ENCODE measurements around the gene PFKP.

Gene PFKP

GRCh38 chr10:3143791-3144434 is 76.6 kb downstream of the PFKP start:
- TF ChIP-seq, protein P1, sequence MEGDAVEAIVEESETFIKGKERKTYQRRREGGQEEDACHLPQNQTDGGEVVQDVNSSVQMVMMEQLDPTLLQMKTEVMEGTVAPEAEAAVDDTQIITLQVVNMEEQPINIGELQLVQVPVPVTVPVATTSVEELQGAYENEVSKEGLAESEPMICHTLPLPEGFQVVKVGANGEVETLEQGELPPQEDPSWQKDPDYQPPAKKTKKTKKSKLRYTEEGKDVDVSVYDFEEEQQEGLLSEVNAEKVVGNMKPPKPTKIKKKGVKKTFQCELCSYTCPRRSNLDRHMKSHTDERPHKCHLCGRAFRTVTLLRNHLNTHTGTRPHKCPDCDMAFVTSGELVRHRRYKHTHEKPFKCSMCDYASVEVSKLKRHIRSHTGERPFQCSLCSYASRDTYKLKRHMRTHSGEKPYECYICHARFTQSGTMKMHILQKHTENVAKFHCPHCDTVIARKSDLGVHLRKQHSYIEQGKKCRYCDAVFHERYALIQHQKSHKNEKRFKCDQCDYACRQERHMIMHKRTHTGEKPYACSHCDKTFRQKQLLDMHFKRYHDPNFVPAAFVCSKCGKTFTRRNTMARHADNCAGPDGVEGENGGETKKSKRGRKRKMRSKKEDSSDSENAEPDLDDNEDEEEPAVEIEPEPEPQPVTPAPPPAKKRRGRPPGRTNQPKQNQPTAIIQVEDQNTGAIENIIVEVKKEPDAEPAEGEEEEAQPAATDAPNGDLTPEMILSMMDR (IDR thresholded peaks at IDR 0.05; ENCODE audit: control insufficient read depth, insufficient read depth, low read depth, low read length, missing control alignments) = no peak
- no peak overlapping the region for H3K4me3 ChIP-seq (ENCODE audit: control insufficient read depth, low read depth, low read length)
- no peak for DNase-seq (ENCODE audit: low read depth)

DNA sequence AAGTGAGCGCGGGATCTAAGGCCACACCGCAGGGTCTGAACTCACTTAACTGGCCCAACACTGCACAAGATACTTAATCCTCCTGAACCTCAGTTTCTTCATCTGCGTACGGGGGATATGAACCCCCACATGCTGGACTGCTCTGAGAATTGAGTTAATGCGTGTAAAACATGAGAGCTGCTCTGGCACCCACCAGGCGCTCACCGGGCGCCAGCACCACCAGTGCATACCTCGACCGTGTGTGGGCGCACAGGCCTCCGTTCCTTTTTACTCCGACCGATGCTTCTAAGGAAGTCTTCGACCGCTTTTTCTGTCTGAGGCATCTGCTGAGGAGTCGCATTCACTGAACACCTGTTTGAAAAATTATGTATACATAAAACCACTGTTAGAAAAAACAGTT is 78.0 kb downstream of the PFKP start:
- DNase-seq (ENCODE audit: low read depth) = no peak
- TF ChIP-seq, protein P1 (IDR thresholded peaks at IDR 0.05; ENCODE audit: control insufficient read depth, insufficient read depth, low read depth, low read length, missing control alignments) = no peak
- no peak overlapping the region for H3K4me3 ChIP-seq (ENCODE audit: control insufficient read depth, low read depth, low read length)

GRCh38 chr10:3146289-3146688 is 78.9 kb downstream of the PFKP start:
- no peak for DNase-seq (ENCODE audit: low read depth)
- TF ChIP-seq, protein P1 (IDR thresholded peaks at IDR 0.05; ENCODE audit: control insufficient read depth, insufficient read depth, low read depth, low read length, missing control alignments) = no peak
- H3K4me3 ChIP-seq (ENCODE audit: control insufficient read depth, low read depth, low read length) = no peak overlapping the region

DNA sequence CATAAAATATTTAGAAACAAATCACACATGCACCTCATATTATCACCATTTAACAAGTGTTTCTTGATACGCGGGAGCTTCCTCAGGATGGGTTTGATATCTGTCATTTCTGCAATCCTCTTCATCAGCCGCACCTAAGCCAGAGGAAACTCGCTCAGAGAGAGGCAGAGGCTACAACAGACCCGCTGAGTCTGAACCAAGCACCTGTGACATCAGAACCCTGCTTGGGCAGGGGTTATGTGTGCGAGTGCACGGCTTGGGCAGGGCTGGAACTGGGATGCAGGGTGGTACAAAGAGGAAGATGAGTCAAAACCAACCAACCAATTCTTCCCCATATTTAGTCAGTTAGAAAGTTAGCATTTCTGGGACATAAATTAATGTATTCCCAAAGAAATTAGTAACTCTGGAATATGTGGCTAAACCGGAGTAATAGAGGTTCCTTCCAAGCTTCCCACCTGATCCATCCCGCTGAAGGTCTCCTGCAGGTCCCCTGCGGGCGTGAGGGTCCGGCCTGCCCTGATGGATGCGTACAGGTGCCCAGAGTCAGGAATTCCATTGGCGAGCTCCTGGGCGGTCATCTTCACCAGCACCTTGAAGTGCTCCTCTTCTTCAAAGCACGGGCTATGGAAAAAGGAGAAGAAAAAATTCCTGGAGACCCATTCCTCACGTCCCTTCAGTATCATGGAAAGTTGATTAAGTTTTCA is 79.9 kb downstream of the PFKP start:
- TF ChIP-seq, protein P1 (IDR thresholded peaks at IDR 0.05; ENCODE audit: control insufficient read depth, insufficient read depth, low read depth, low read length, missing control alignments) = no peak
- H3K4me3 ChIP-seq (ENCODE audit: control insufficient read depth, low read depth, low read length) = no peak overlapping the region
- DNase-seq (ENCODE audit: low read depth) = no peak

DNA sequence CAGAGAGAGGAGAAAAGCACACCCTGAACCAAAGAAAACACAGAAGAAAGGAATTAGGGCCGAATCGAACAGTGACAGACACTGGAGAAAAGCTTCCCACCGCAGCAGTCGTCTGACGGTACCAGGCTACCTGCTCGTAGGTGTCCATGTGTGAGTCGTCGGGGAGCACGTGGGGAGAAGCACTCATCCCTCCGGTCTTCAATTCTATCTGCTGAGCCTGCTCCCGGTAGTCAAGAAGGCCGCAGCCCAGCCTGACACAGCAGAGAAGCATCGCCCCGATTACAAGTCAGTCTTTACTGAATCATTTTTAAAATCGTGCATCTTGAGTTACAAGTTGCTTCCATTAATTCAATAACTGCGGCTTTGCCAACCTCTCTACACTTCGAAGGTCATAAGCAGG is 80.7 kb downstream of the PFKP start:
- TF ChIP-seq, protein P1 (IDR thresholded peaks at IDR 0.05; ENCODE audit: control insufficient read depth, insufficient read depth, low read depth, low read length, missing control alignments) = no peak

GRCh38 chr10:3148994-3149393 is 81.6 kb downstream of the PFKP start:
- TF ChIP-seq, protein P1 (IDR thresholded peaks at IDR 0.05; ENCODE audit: control insufficient read depth, insufficient read depth, low read depth, low read length, missing control alignments) = no peak
- DNase-seq (ENCODE audit: low read depth) = no peak
- no peak overlapping the region for H3K4me3 ChIP-seq (ENCODE audit: control insufficient read depth, low read depth, low read length)

More for the DNA sequence above, 80.7 kb downstream of the PFKP start:
- H3K4me3 ChIP-seq (ENCODE audit: control insufficient read depth, low read depth, low read length) = no peak overlapping the region
- no peak for DNase-seq (ENCODE audit: low read depth)

All from AG09309 (cell line).